Stimulated activated CD8-positive, alpha-beta memory T cell treated with anti-CD3 and anti-CD28 coated beads, Interleukin-4, amount 100 ng/mL, for 24 hours (primary cell): ENCODE data around the gene SSR2.
"Not testable (repeated sequence)": the region's sequence is repeated elsewhere in the genome, so short reads cannot be mapped to it uniquely, and the experiment has no call there.

Experiments
- DNase-seq: peaks from one replicate; pipeline ENCODE4 v3.0.0-alpha.2; 2020; ENCODE audit warnings: low read depth

SSR2 gene

GRCh38 chr1:155993595-155993994, 27.2 kb downstream of the SSR2 start:
- DNase-seq, result no peak

- DNase-seq, result no peak
Observed at GRCh38 chr1:155990005-155990739, 30.6 kb downstream of the SSR2 start.

GRCh38 chr1:155989242-155990004, 31.3 kb downstream of the SSR2 start:
- peak; percentile 62 for DNase-seq

DNA sequence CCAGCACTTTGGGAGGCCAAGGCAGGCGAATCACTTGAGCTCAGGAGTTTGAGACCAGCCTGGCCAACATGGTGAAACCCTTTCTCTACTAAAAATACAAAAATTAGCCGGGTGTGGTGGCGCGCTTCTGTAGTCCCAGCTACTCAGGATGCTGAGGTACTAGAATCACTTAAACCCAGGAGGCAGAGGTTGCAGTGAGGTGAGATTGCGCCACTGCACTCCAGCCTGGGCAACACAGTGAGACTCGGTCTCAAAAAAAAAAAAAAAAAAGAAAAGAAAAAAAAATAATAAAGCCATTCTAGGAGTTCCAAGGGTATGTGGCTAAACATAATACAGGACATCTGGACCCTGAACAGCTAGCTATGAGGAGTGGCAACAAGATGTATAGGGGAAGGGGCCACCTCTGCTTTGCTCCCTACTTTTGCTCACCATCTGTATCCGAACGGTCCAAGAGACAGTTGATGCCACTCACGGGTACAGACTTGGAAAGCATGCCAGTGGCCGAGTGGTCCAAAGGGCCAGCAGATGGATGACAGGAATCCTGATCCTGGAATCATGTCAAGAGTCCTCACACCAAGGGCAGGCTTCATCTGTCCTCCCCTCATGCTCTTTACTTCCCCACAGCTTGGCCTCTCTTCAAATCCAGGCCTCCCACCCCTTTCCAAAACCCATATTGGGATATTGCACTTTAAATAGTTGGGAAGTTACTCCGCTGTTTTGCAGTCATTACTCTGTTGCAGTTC, 35.7 kb downstream of the SSR2 start:
- DNase-seq, result not testable (repeated sequence)

DNA sequence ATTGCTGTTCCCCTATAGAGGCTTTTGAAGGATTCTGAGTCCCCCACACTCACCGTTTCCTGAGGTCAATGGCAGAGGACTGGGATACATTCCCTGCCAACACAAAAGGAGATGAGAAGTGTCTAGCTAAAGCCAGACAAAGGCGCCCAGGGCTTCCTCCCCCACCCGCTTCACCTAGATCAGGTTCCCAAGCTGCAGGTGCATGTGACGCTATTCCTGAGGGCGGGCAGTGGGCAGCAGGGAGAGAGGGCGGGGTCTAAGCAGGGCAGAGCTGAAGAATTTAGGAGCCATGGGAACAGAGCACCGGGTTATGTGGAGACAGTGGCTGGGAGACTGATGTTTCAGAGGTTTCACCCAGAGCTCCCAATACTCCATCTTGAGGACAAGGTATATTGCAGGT, 36.4 kb downstream of the SSR2 start:
- DNase-seq, result no peak

DNA sequence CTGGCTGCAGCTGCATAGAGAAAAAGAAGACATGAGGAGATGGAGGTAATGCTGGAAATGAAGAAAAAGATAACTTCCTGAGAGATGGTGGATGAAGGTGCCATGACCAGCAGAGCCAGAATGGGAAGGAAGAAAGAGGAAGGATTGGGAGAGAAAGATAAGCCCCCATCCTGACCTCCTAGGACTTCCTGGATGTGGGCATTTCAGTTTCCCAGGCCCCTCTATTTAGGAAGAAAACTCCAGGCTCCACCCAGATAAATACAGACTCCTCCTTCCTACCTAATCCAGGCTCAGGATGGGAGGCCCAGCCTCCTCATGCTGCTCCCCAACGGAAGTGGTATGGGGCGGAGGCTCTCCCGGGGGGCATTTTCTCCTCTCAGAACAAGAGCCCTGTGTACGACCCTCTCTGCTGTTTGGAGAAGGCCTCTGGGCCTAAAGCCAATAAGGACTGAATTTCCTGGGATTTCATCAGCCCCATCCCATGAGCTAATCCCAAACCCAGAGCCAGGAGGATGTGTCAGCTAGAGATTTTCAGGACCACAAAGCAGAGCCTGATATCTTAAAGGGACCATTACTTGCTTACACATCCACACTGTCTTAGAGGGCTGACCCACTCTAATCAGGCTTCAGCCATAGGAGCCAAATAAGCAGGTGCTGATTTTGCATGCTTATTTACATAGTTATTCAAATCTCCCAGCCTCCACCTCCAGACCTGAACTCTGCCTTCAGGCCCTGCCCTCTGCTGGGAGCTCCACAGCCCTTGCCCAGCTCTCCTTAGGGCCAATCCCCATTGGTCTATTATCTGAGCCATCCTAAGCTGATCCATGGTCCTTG, 37.3 kb downstream of the SSR2 start:
- DNase-seq, result no peak

DNA sequence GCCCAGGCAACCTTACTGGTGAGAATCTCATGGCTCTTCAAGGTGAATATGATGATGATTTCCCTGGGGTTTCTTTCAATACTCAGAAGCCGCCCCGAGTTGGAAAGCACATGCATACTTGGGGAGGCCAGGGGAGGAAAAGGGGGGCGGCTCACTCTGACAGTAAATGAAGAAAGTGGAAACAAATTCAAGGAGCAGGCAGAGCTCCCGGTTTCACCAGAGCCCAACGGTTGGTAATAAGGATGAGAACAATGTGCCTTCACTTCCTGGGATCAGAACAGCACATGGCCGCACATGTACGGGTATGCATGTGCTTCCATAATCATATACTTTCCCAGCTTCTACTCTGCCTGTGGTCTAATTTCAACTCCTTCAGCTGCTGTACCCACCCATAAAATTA, 38.6 kb downstream of the SSR2 start:
- DNase-seq, result no peak

DNA sequence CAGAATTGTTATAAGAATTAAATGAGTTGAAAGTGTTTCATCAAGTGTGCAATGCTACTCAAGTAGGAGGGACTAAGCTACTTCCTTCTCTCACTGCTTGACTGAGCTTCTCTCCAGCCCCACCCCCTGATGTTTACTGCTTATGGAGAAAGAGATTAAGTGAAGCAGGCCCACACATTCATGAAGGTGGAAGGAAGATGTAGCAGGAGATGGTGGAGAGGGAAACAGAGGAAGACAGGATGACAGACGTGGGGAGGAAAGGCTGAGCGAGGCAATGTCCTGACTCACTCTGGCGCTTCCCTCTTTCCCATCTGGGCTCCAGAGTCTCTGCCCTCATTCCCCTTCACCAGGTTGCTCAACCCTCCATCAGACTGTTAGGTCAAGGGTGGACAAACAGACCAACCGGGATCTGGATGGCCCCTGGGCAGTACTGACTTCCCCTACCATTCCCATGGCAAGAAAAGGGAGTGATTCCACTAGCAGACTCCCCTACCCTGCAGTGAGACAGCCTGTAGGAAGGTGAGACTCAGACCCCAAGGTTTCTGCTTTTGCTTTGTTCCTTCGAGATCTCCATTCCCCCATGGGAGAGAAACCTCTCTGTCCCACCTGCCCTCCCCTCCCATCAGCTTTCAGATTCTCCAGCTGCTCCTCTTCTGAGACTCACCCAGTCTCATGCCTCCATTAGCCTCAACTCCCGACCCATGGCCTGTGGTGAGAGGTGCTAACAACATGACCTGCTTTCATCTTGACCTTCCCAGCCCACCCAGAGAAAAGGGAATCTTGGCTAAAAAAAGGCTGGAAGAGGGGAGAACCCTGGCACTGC, 39.3 kb downstream of the SSR2 start:
- DNase-seq, result no peak

DNA sequence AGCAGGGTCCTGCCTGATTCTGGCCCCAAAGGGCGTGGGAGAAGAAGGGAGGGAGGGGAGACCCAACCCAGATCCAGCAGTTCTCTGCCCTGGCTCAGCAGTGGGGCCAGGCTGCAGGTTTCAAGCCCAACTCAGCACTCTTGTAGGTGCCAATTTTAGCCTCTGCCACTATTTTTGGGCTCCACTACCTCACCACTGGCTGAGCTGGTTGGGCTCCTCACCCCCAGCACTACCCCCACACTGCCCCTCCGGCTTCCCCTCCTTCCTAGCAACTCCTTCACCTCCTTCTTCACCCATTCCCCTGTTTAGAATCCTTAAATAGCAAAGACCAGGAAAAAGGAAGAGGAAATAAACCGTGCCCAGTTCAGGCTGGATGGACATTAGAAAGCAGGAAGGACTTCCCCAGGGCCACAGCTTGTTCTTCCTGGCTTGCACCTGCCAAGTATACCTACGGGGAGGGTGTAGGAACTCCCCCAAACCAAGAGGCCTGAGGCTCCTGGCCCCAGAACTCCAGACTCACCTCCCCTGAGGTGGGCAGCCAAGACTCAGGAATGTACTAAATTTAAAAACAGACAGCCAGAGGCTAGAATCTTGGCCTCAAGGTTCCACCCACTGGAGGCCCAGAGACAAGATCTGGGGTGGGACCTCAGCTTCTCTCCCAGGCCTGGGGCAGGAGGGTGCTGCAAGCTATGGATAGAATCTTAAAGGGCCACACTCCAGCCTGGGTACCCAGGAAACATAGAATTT, 41.0 kb downstream of the SSR2 start:
- no peak for DNase-seq

GRCh38 chr1:155978973-155979429, 41.8 kb downstream of the SSR2 start:
- DNase-seq, result no peak

DNA sequence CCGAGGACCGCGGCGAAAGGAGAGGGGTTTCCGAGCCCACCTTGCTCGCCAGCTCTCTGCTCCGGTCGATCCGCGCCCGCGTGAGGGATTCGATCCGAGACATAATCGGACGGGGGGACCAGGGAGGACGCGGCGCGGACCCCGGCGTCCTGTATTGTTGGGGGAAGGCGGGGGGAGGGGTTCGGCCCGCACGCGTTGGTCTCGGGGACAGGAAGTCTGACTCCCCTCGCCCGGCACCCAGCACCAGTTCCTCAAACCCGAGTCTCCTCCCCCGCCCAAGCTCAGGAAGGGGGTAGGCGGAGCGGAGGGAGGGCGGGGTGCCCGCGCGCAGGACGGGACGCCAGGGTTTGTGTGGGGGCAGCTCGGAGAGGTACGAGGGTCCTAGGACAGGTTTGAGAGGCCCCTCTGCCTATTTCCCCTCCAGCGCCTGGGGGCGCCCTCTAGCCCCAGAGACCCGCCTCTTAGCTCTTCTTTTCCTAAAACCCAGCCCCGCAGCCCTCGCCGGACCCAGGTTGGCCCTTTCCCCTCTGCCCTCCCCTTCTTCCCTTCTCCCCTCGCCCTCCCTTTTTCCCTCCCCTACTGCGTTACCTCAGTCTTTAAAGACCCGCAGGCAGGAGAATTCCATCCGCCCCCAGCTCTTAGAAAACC, 42.3 kb downstream of the SSR2 start, which contains the start of gene ARHGEF2:
TSS of gene ARHGEF2 (minus strand) at position 223 of the 648 bp plus-strand sequence. CDS start at position 103, 120 bp downstream.
- peak; percentile 79 for DNase-seq

DNA sequence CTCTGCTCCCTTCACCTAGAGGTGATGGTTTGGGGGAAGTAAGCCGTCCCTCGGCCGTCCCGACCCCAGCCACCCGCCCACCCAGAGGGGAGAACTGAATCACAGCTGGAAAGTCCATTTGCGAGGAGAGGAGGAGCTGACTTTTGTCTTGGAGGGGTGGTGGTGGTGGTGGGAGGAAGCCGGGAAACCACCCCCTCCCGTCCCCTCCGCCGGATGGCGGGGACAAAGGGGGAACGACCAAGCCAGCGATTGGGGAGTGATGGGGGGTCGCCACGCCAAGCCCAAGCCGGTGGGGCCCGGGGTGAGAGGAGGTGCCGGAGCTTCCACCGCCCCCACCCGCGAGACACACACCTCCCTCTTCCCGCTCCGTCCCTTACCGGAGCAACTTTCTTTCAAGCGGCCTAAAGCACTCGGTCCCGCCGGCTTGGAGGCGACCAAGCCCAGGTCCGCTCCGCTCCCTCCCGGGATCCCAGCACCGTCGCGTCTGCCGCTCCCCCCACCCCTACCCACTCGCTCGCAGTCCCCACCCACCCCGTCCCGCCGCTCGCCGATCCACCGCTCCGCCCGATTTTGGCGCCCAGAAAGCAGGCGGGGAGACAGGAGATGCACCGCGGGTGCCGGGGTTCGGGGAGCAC, 42.9 kb downstream of the SSR2 start:
- DNase-seq, result peak; percentile 66

DNA sequence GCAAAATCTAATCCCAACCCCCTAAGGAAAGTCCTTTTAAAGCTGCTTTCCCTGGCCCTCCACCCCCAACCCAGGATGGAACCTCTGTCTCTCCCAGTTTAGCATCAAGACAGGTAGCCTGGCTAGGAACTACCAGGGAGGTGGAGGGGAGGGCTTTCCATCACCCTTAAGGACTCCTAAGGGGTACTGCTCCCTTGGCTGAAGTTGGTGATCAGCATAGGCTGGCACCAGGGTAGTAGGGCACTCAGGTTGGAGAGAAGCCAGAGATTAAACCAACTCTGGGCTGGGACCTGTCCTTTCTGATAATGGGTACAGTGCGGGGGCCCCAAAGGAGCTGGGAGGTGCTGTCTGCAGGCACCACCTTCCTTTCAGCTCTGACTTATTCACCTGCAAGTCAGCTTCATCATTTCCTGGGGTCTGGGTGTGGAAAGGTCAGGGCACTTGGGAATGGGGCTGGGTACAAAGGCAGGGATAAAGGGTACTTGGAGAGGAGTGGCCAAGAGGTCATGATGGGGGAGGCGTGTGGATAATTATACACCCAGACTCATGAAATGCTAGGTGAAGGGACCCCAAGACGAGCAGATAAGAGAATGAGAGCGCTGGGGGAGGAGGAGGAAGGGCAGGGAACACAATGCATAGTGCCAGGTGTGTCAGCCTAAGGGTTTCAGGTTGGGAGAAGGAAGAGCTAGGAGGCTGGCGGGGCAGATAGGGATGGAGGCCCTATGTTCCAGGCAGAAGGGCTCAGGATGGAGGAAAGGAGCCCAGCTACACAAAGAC, 43.6 kb downstream of the SSR2 start:
- no peak for DNase-seq

- peak; percentile 64 for DNase-seq
Observed at GRCh38 chr1:155976062-155976912, 44.5 kb downstream of the SSR2 start.

DNA sequence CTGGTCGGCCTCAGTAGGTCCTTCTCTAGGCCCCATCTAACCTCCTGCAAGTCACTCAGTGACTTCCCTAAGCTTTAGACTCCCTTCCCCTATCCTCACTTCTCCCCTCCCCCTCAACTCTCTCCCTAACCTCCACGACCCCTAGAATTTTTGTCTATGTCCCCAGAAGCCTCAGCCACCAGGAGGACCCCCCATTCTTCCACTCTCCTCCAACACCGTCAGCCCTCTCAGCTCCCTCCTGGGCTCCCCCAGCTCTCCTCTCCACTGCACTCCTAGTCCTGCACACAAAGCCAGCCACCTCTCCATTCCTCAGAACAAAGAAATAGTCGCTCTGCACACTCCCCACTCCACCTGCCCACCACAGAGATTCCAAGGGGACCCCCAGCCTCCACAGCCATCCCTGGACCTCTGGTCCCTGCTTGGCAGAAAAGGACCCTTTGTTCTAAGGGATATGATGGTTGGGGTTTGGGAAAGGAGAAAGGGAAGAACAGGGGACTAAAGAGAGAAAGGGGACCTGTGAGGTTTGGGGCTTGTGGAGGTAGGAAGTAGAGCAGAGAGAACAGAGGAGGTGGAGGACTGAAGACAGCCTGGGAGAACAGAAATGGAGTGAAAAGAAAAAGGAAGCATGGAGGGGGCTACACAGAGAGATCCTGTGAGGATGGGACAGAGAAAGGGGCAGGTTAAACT, 45.2 kb downstream of the SSR2 start:
- DNase-seq, result no peak

- no peak for DNase-seq
Observed at GRCh38 chr1:155974208-155975115, 46.3 kb downstream of the SSR2 start.
